ENCODE data around the gene MAPKAPK3. TPM values are rescaled to one million over a fixed set of nuclear protein-coding genes. Genes with fewer than 3 reads are reported as not detected.

MAPKAPK3 gene
- total RNA-seq, 4 donors from 2014 or later: 17.2 to 53.7 (median 18.0) TPM

- H3K4me3 ChIP-seq: peak overlapping the region in 2 of 4 donors; percentile 16 to 23
- DNase-seq (ENCODE audit: low spot score in 2 of 2): peak; percentile 93 to 95
- H3K4me1 ChIP-seq: peaks cover 0 to 65% (median 30%) of the 10 kb centered on the region in 4 donors
- no peaks in the 10 kb centered on the region for H3K27me3 ChIP-seq
- H3K36me3 ChIP-seq: peaks cover 0 to 16% (median 0%) of the 10 kb centered on the region in 3 donors
- H3K9me3 ChIP-seq: no peaks in the 10 kb centered on the region
- 17 to 23% methylated on average over 14 of the region's 14 CpGs for whole genome bisulfite sequencing, 2 donors
- H3K27ac ChIP-seq: peak overlapping the region; percentile 86 to 96 (median 95)
- TF ChIP-seq, protein P1, sequence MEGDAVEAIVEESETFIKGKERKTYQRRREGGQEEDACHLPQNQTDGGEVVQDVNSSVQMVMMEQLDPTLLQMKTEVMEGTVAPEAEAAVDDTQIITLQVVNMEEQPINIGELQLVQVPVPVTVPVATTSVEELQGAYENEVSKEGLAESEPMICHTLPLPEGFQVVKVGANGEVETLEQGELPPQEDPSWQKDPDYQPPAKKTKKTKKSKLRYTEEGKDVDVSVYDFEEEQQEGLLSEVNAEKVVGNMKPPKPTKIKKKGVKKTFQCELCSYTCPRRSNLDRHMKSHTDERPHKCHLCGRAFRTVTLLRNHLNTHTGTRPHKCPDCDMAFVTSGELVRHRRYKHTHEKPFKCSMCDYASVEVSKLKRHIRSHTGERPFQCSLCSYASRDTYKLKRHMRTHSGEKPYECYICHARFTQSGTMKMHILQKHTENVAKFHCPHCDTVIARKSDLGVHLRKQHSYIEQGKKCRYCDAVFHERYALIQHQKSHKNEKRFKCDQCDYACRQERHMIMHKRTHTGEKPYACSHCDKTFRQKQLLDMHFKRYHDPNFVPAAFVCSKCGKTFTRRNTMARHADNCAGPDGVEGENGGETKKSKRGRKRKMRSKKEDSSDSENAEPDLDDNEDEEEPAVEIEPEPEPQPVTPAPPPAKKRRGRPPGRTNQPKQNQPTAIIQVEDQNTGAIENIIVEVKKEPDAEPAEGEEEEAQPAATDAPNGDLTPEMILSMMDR (IDR thresholded peaks at IDR 0.05): no peak
- TF ChIP-seq EP300 (IDR thresholded peaks at IDR 0.05) (peak; percentile 85 to 93), POLR2A (IDR thresholded peaks at IDR 0.05) (peak in 1 of 2 donors; percentile 19)
These were observed 15.9 kb upstream of the MAPKAPK3 start for GRCh38 chr3:50600841-50601591.

GRCh38 chr3:50602595-50603191 lies 14.3 kb upstream of the MAPKAPK3 start:
- DNase-seq (ENCODE audit: low spot score in 2 of 2): no peak
- H3K36me3 ChIP-seq: peaks cover 0 to 32% (median 0%) of the 10 kb centered on the region in 3 donors
- 69 to 71% methylated on average over 9 of the region's 9 CpGs for WGBS, 2 donors
- no peak overlapping the region for H3K4me3 ChIP-seq
- no peaks in the 10 kb centered on the region for H3K9me3 ChIP-seq
- peak overlapping the region; percentile 86 to 96 (median 92) for H3K27ac ChIP-seq
- H3K4me1 ChIP-seq: peaks cover 0 to 79% (median 32%) of the 10 kb centered on the region in 4 donors
- H3K27me3 ChIP-seq: no peaks in the 10 kb centered on the region
- TF ChIP-seq, protein P1 (IDR thresholded peaks at IDR 0.05): no peak
- TF ChIP-seq EP300 (IDR thresholded peaks at IDR 0.05): no peak
- TF ChIP-seq POLR2A (IDR thresholded peaks at IDR 0.05): no peak

DNA sequence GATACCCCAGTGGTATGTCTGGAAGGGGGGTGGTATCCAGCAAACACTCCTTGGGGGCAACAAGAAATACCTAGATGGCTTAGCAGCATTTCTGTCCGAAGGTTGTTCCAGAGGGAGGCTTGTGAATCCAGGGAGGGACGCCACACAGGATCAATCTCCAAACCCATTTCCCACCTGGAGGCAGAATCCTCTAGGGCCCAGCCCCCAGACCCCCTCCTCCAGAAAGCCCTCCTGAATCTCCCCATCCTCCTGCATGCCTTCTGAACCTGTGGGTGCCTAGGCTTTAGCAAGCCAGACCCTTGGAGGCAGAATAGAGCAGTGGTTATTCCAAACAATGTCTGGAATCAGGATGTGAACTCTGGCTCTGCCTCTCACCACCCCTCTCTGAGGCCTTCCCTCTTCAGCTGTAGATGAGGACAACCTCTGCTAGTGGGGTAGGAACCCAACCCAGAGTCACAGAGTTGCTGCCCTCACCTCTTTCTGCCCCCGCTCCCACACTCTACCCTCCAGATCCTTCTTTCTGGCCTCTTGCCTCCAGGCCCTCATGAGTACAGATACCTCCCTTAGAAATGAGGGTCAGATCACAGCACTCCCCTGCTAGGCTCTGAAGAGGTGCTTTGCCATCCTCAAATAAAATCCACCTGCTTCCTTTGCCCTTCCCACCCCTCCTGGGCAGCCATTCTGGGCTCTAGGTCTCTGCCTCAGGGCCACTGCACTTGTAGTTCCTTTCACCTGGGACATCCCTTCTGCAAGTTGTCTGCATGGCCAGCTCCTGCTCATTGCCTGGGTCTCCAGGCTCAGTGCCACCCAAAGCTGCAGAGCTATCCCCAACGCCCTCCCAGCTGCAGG lies 13.5 kb upstream of the MAPKAPK3 start:
- DNase-seq (ENCODE audit: low spot score in 2 of 2): no peak
- Histone ChIP-seq H3K27ac (peak overlapping the region; percentile 86 to 96 (median 92)), H3K27me3 (no peaks in the 10 kb centered on the region), H3K36me3 (peaks cover 0 to 40% (median 0%) of the 10 kb centered on the region in 3 donors), H3K9me3 (no peaks in the 10 kb centered on the region), H3K4me1 (peaks cover 0 to 87% (median 32%) of the 10 kb centered on the region in 4 donors), H3K4me3 (no peak overlapping the region)
- TF ChIP-seq EP300 (IDR thresholded peaks at IDR 0.05): no peak
- TF ChIP-seq, protein P1 (IDR thresholded peaks at IDR 0.05): no peak
- TF ChIP-seq POLR2A (IDR thresholded peaks at IDR 0.05): no peak
- WGBS, 2 donors: 70 to 82% methylated on average over 4 of the region's 4 CpGs

DNA sequence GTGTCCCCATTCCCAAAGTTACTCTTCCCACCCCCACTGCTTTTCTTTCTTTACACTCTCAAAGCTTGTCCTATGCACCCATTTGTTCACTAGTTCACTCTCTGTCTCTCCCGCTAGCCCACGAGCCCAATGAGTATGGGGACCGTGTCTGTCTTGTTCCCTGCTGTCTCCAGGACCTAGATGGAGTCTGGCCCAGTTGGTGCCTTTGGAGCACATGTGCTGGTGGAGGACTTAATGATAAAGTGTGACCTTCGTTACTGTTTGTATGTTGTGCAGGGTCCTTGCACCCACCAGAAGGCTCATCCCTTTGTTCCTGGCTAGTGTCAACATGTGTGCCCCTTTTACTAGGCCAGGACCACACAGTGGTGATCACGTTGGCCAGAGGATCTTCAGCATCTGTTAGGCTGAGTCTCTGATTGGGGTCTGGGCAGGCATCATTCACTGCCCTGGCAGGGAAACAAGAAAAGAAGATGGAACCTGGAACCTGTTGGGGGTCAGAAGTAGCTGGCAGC lies 12.8 kb upstream of the MAPKAPK3 start:
- WGBS, 2 donors: 77 to 79% methylated on average over 5 of the region's 5 CpGs

More for the DNA sequence above, 12.8 kb upstream of the MAPKAPK3 start:
- no peaks in the 10 kb centered on the region for H3K27me3 ChIP-seq
- DNase-seq (ENCODE audit: low spot score in 2 of 2): no peak
- H3K4me1 ChIP-seq: peaks cover 0 to 94% (median 33%) of the 10 kb centered on the region in 4 donors
- H3K4me3 ChIP-seq: no peak overlapping the region
- H3K27ac ChIP-seq: peak overlapping the region in 2 of 4 donors; percentile 17 to 96
- H3K9me3 ChIP-seq: no peaks in the 10 kb centered on the region
- TF ChIP-seq POLR2A (IDR thresholded peaks at IDR 0.05) (no peak), EP300 (IDR thresholded peaks at IDR 0.05) (no peak)
- TF ChIP-seq, protein P1 (IDR thresholded peaks at IDR 0.05): no peak
- H3K36me3 ChIP-seq: peaks cover 0 to 40% (median 0%) of the 10 kb centered on the region in 3 donors
